ENCODE data around the gene BCO2. TPM values are rescaled to one million over a fixed set of nuclear protein-coding genes. Genes with fewer than 3 reads are reported as not detected.

BCO2 gene
- total and polyA plus RNA-seq, 10 of the 15 experiments (the other 5 are each of a cell fraction or from before 2014, with no cell fraction given), result 0.29 to 1.0 (median 0.57) TPM

- no peak for FAIRE-seq
- H2AFZ ChIP-seq (ENCODE audit: control insufficient read depth, low read depth, low read length), result no peak overlapping the region
- no peak overlapping the region for H3K27ac ChIP-seq (ENCODE audit: control insufficient read depth, insufficient read depth)
- in situ Hi-C loops (cut with MboI), result no loop called here
- H3K4me1 ChIP-seq (ENCODE audit: control insufficient read depth, insufficient read depth, low read length), result no peaks in the 10 kb centered on the region
- H3K9me3 ChIP-seq (replicated peaks; ENCODE audit: control insufficient read depth, insufficient read depth, low read length), result no peaks in the 10 kb centered on the region
- TF ChIP-seq ZBED1 (IDR thresholded peaks at IDR 0.05; ENCODE audit: borderline replicate concordance), result no peak
- TF ChIP-seq TCF3 (IDR thresholded peaks at IDR 0.05; ENCODE audit: borderline replicate concordance, insufficient read depth, low read depth, low read length), result no peak
- no peak for TF ChIP-seq E2F8 (IDR thresholded peaks at IDR 0.05; ENCODE audit: low read depth, partially characterized antibody)
- no peak for TF ChIP-seq NFXL1 (IDR thresholded peaks at IDR 0.05; ENCODE audit: borderline replicate concordance)
- no peak for TF ChIP-seq ETV6 (conservative IDR thresholded peaks at IDR 0.05 in 1 of 2, IDR thresholded peaks at IDR 0.05 in 1 of 2; ENCODE audit: borderline replicate concordance in 1 of 2, low read depth in 1 of 2)
- no peak for TF ChIP-seq CREM (IDR thresholded peaks at IDR 0.05; ENCODE audit: low read depth)
- no peak for TF ChIP-seq SRF (IDR thresholded peaks at IDR 0.05; ENCODE audit: low read depth in 2 of 2, low read length in 2 of 2)
- TF ChIP-seq NFYA (IDR thresholded peaks at IDR 0.05; ENCODE audit: borderline replicate concordance, low read depth, low read length), result no peak
- TF ChIP-seq TARDBP (IDR thresholded peaks at IDR 0.05; ENCODE audit: borderline replicate concordance), result no peak
- TF ChIP-seq TCF7 (IDR thresholded peaks at IDR 0.05; ENCODE audit: borderline replicate concordance), result no peak
- TF ChIP-seq USF2 (IDR thresholded peaks at IDR 0.05; ENCODE audit: borderline replicate concordance, low read depth, low read length), result no peak
- TF ChIP-seq CTCF (IDR thresholded peaks at IDR 0.05 in 2 of 3, conservative IDR thresholded peaks at IDR 0.05 in 1 of 3; ENCODE audit: control insufficient read depth in 2 of 3, extremely low read depth in 1 of 3, insufficient read depth in 1 of 3, low read depth in 3 of 3, low read length in 3 of 3), result no peak
- TF ChIP-seq NBN (IDR thresholded peaks at IDR 0.05), result no peak
- TF ChIP-seq, protein P1, sequence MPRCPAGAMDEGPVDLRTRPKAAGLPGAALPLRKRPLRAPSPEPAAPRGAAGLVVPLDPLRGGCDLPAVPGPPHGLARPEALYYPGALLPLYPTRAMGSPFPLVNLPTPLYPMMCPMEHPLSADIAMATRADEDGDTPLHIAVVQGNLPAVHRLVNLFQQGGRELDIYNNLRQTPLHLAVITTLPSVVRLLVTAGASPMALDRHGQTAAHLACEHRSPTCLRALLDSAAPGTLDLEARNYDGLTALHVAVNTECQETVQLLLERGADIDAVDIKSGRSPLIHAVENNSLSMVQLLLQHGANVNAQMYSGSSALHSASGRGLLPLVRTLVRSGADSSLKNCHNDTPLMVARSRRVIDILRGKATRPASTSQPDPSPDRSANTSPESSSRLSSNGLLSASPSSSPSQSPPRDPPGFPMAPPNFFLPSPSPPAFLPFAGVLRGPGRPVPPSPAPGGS (IDR thresholded peaks at IDR 0.05; ENCODE audit: borderline replicate concordance, insufficient read depth, low read depth, low read length, poor library complexity, severe bottlenecking), result no peak
- no peak for TF ChIP-seq ZNF384 (IDR thresholded peaks at IDR 0.05; ENCODE audit: borderline replicate concordance, low read depth, low read length)
- H3K4me2 ChIP-seq (ENCODE audit: control insufficient read depth, insufficient read depth), result no peak overlapping the region
- H3K36me3 ChIP-seq (ENCODE audit: control insufficient read depth in 2 of 2, insufficient read depth in 2 of 2, low read length in 1 of 2), result no peaks in the 10 kb centered on the region
- CTCF ChIA-PET, result interaction anchor here (16.3 kb wide), 1 partner anchor 67 kb away, joined by 314 read pairs; no protein-coding TSS in a partner anchor
- no peak for ATAC-seq
- SMC1A ChIA-PET (ENCODE audit: uncharacterized antibody, unreplicated experiment), result interaction anchor here (0.6 to 13.1 kb wide), 2 partner anchors 64 to 227 kb away, joined by 3 to 161 read pairs; no protein-coding TSS in a partner anchor
- no TSS peak for BruUV-seq (replicated peaks)
- RAD21 ChIA-PET (ENCODE audit: unreplicated experiment), result interaction anchor here (3.8 kb wide), 1 partner anchor 64 kb away, joined by 15 read pairs; no protein-coding TSS in a partner anchor
- no peak overlapping the region for H3K9ac ChIP-seq (ENCODE audit: control insufficient read depth, insufficient read depth, low read length)
- H4K20me1 ChIP-seq (ENCODE audit: control insufficient read depth, insufficient read depth), result no peaks in the 10 kb centered on the region
- WGBS (ENCODE audit: insufficient coverage, insufficient replicate concordance, low lambda C conversion rate, missing lambda C conversion rate), result 64% methylated on average over 6 of the region's 6 CpGs
- POLR2A ChIA-PET, result no interaction called here
- no peaks in the 10 kb centered on the region for H3K79me2 ChIP-seq (ENCODE audit: control insufficient read depth, insufficient read depth, low read length)
- H3K4me3 ChIP-seq, result no peak overlapping the region
- intact Hi-C loops (cut with micrococcal nuclease; ENCODE audit: unreplicated experiment), result loop anchor here (5.0 to 10.0 kb wide), 4 partner anchors 237 to 1319 kb away; no protein-coding TSS in a partner anchor
- no peaks in the 10 kb centered on the region for H3K27me3 ChIP-seq (replicated peaks in 1 of 2; ENCODE audit: control insufficient read depth in 2 of 2, insufficient read depth in 2 of 2, low read length in 1 of 2)
- no peak for DNase-seq (ENCODE audit: low read depth, low spot score)
These were observed 40.3 kb downstream of the BCO2 start for GRCh38 chr11:112215621-112216020.

Measured in GM12878 (cell line).